ENCODE results near the gene CRYGC.

Gene CRYGC

GRCh38 chr2:208129744-208130711 lies at the start of gene CRYGC:
Gene CRYGC (minus strand): TSS chr2:208129828. CDS start chr2:208129792, 36 bp downstream.
- H3K27me3 ChIP-seq (ENCODE audit: control insufficient read depth in 1 of 2, insufficient read depth in 2 of 2, low read length in 2 of 2) = no peaks in the 10 kb centered on the region
- no peak within 1 kb of the TSS for H3K27ac ChIP-seq (ENCODE audit: low read depth, low read length)

GRCh38 chr2:208179028-208179609 lies 49.5 kb upstream of the CRYGC start:
- H3K9me3 ChIP-seq (ENCODE audit: low read length) = no peaks in the 10 kb centered on the region
- H3K4me3 ChIP-seq (ENCODE audit: low read depth in 1 of 2, low read length in 2 of 2) = no peak overlapping the region
- no peaks in the 10 kb centered on the region for H3K27me3 ChIP-seq (ENCODE audit: control insufficient read depth in 1 of 2, insufficient read depth in 2 of 2, low read length in 2 of 2)
- H3K27ac ChIP-seq (ENCODE audit: low read depth, low read length) = no peak overlapping the region
- H3K9ac ChIP-seq (ENCODE audit: low read length) = no peak overlapping the region
- H3K36me3 ChIP-seq (ENCODE audit: insufficient read depth, low read length) = no peaks in the 10 kb centered on the region
- H3K4me1 ChIP-seq (ENCODE audit: insufficient read depth, low read length) = peaks cover 5% of the 10 kb centered on the region

More at GRCh38 chr2:208129744-208130711, at the start of gene CRYGC:
- no peak within 1 kb of the TSS for H3K4me3 ChIP-seq (ENCODE audit: low read depth in 1 of 2, low read length in 2 of 2)
- H3K4me1 ChIP-seq (ENCODE audit: insufficient read depth, low read length) = no peaks in the 10 kb centered on the region
- no peaks in the 10 kb centered on the region for H3K9me3 ChIP-seq (ENCODE audit: low read length)
- H3K9ac ChIP-seq (ENCODE audit: low read length) = no peak within 1 kb of the TSS
- no peaks in the 10 kb centered on the region for H3K36me3 ChIP-seq (ENCODE audit: insufficient read depth, low read length)

- H3K4me1 ChIP-seq (ENCODE audit: insufficient read depth, low read length) = peaks cover 5% of the 10 kb centered on the region
- H3K27ac ChIP-seq (ENCODE audit: low read depth, low read length) = no peak overlapping the region
- no peaks in the 10 kb centered on the region for H3K27me3 ChIP-seq (ENCODE audit: control insufficient read depth in 1 of 2, insufficient read depth in 2 of 2, low read length in 2 of 2)
- no peak overlapping the region for H3K9ac ChIP-seq (ENCODE audit: low read length)
- no peaks in the 10 kb centered on the region for H3K36me3 ChIP-seq (ENCODE audit: insufficient read depth, low read length)
- no peak overlapping the region for H3K4me3 ChIP-seq (ENCODE audit: low read depth in 1 of 2, low read length in 2 of 2)
- no peaks in the 10 kb centered on the region for H3K9me3 ChIP-seq (ENCODE audit: low read length)
Observed at GRCh38 chr2:208175840-208176153, 46.2 kb upstream of the CRYGC start.

GRCh38 chr2:208175069-208175839 lies 45.6 kb upstream of the CRYGC start:
- H3K4me1 ChIP-seq (ENCODE audit: insufficient read depth, low read length) = peaks cover 5% of the 10 kb centered on the region
- H3K9me3 ChIP-seq (ENCODE audit: low read length) = no peaks in the 10 kb centered on the region
- no peak overlapping the region for H3K27ac ChIP-seq (ENCODE audit: low read depth, low read length)
- no peaks in the 10 kb centered on the region for H3K36me3 ChIP-seq (ENCODE audit: insufficient read depth, low read length)
- H3K9ac ChIP-seq (ENCODE audit: low read length) = no peak overlapping the region
- no peak overlapping the region for H3K4me3 ChIP-seq (ENCODE audit: low read depth in 1 of 2, low read length in 2 of 2)
- H3K27me3 ChIP-seq (ENCODE audit: control insufficient read depth in 1 of 2, insufficient read depth in 2 of 2, low read length in 2 of 2) = no peaks in the 10 kb centered on the region

GRCh38 chr2:208174144-208174543 lies 44.5 kb upstream of the CRYGC start:
- no peak overlapping the region for H3K9ac ChIP-seq (ENCODE audit: low read length)
- peaks cover 5% of the 10 kb centered on the region for H3K4me1 ChIP-seq (ENCODE audit: insufficient read depth, low read length)
- H3K27ac ChIP-seq (ENCODE audit: low read depth, low read length) = no peak overlapping the region
- no peak overlapping the region for H3K4me3 ChIP-seq (ENCODE audit: low read depth in 1 of 2, low read length in 2 of 2)
- no peaks in the 10 kb centered on the region for H3K9me3 ChIP-seq (ENCODE audit: low read length)
- H3K36me3 ChIP-seq (ENCODE audit: insufficient read depth, low read length) = no peaks in the 10 kb centered on the region
- no peaks in the 10 kb centered on the region for H3K27me3 ChIP-seq (ENCODE audit: control insufficient read depth in 1 of 2, insufficient read depth in 2 of 2, low read length in 2 of 2)

GRCh38 chr2:208172125-208172524 lies 42.5 kb upstream of the CRYGC start:
- Histone ChIP-seq H3K9me3 (ENCODE audit: low read length) (no peaks in the 10 kb centered on the region), H3K27me3 (ENCODE audit: control insufficient read depth in 1 of 2, insufficient read depth in 2 of 2, low read length in 2 of 2) (no peaks in the 10 kb centered on the region), H3K9ac (ENCODE audit: low read length) (no peak overlapping the region), H3K4me1 (ENCODE audit: insufficient read depth, low read length) (peaks cover 5% of the 10 kb centered on the region), H3K4me3 (ENCODE audit: low read depth in 1 of 2, low read length in 2 of 2) (no peak overlapping the region), H3K36me3 (ENCODE audit: insufficient read depth, low read length) (no peaks in the 10 kb centered on the region), H3K27ac (ENCODE audit: low read depth, low read length) (no peak overlapping the region)

- no peak overlapping the region for H3K4me3 ChIP-seq (ENCODE audit: low read depth in 1 of 2, low read length in 2 of 2)
- no peaks in the 10 kb centered on the region for H3K36me3 ChIP-seq (ENCODE audit: insufficient read depth, low read length)
- no peak overlapping the region for H3K27ac ChIP-seq (ENCODE audit: low read depth, low read length)
- no peak overlapping the region for H3K9ac ChIP-seq (ENCODE audit: low read length)
- no peaks in the 10 kb centered on the region for H3K4me1 ChIP-seq (ENCODE audit: insufficient read depth, low read length)
- no peaks in the 10 kb centered on the region for H3K27me3 ChIP-seq (ENCODE audit: control insufficient read depth in 1 of 2, insufficient read depth in 2 of 2, low read length in 2 of 2)
- H3K9me3 ChIP-seq (ENCODE audit: low read length) = no peaks in the 10 kb centered on the region
Observed at GRCh38 chr2:208164951-208165755, 35.5 kb upstream of the CRYGC start.

GRCh38 chr2:208163489-208163888 lies 33.9 kb upstream of the CRYGC start, which contains the start of gene CRYGA:
Gene CRYGA (minus strand): TSS chr2:208163589. CDS start chr2:208163556, 33 bp downstream.
- Histone ChIP-seq H3K36me3 (ENCODE audit: insufficient read depth, low read length) (no peaks in the 10 kb centered on the region), H3K9me3 (ENCODE audit: low read length) (no peaks in the 10 kb centered on the region), H3K27me3 (ENCODE audit: control insufficient read depth in 1 of 2, insufficient read depth in 2 of 2, low read length in 2 of 2) (no peaks in the 10 kb centered on the region), H3K9ac (ENCODE audit: low read length) (no peak within 1 kb of the TSS), H3K27ac (ENCODE audit: low read depth, low read length) (no peak within 1 kb of the TSS), H3K4me1 (ENCODE audit: insufficient read depth, low read length) (no peaks in the 10 kb centered on the region), H3K4me3 (ENCODE audit: low read depth in 1 of 2, low read length in 2 of 2) (no peak within 1 kb of the TSS)

GRCh38 chr2:208156439-208156838 lies 26.8 kb upstream of the CRYGC start:
- no peak overlapping the region for H3K9ac ChIP-seq (ENCODE audit: low read length)
- H3K36me3 ChIP-seq (ENCODE audit: insufficient read depth, low read length) = no peaks in the 10 kb centered on the region
- H3K4me3 ChIP-seq (ENCODE audit: low read depth in 1 of 2, low read length in 2 of 2) = no peak overlapping the region
- no peaks in the 10 kb centered on the region for H3K9me3 ChIP-seq (ENCODE audit: low read length)
- no peaks in the 10 kb centered on the region for H3K4me1 ChIP-seq (ENCODE audit: insufficient read depth, low read length)
- H3K27ac ChIP-seq (ENCODE audit: low read depth, low read length) = no peak overlapping the region
- H3K27me3 ChIP-seq (ENCODE audit: control insufficient read depth in 1 of 2, insufficient read depth in 2 of 2, low read length in 2 of 2) = no peaks in the 10 kb centered on the region

- no peaks in the 10 kb centered on the region for H3K27me3 ChIP-seq (ENCODE audit: control insufficient read depth in 1 of 2, insufficient read depth in 2 of 2, low read length in 2 of 2)
- no peak overlapping the region for H3K4me3 ChIP-seq (ENCODE audit: low read depth in 1 of 2, low read length in 2 of 2)
- no peaks in the 10 kb centered on the region for H3K36me3 ChIP-seq (ENCODE audit: insufficient read depth, low read length)
- H3K9ac ChIP-seq (ENCODE audit: low read length) = no peak overlapping the region
- no peak overlapping the region for H3K27ac ChIP-seq (ENCODE audit: low read depth, low read length)
- H3K9me3 ChIP-seq (ENCODE audit: low read length) = no peaks in the 10 kb centered on the region
- no peaks in the 10 kb centered on the region for H3K4me1 ChIP-seq (ENCODE audit: insufficient read depth, low read length)
Observed at GRCh38 chr2:208153156-208153555, 23.5 kb upstream of the CRYGC start.

GRCh38 chr2:208150956-208151355 lies 21.3 kb upstream of the CRYGC start:
- H3K4me3 ChIP-seq (ENCODE audit: low read depth in 1 of 2, low read length in 2 of 2) = no peak overlapping the region
- H3K9ac ChIP-seq (ENCODE audit: low read length) = no peak overlapping the region
- no peaks in the 10 kb centered on the region for H3K9me3 ChIP-seq (ENCODE audit: low read length)
- H3K27ac ChIP-seq (ENCODE audit: low read depth, low read length) = no peak overlapping the region
- no peaks in the 10 kb centered on the region for H3K36me3 ChIP-seq (ENCODE audit: insufficient read depth, low read length)
- H3K4me1 ChIP-seq (ENCODE audit: insufficient read depth, low read length) = no peaks in the 10 kb centered on the region
- H3K27me3 ChIP-seq (ENCODE audit: control insufficient read depth in 1 of 2, insufficient read depth in 2 of 2, low read length in 2 of 2) = no peaks in the 10 kb centered on the region
